WI38 (cell line): ENCODE data around the gene WWOX.

ENCODE experiments used
- H3K4me3 ChIP-seq: 2 replicates; pipeline ENCODE4 v1.5.1; 2011; ENCODE audit warnings: low read depth, mild to moderate bottlenecking, control low read depth, low read length
- CTCF ChIP-seq: IDR thresholded peaks from 2 replicates; pipeline ENCODE4 v1.5.1; 2012; ENCODE audit warnings: low read depth, mild to moderate bottlenecking, control low read depth, low read length

The WWOX gene

GRCh38 chr16:78882150-78882549, 782.7 kb downstream of the WWOX start:
- no peak for TF ChIP-seq CTCF
- H3K4me3 ChIP-seq = no peak overlapping the region

GRCh38 chr16:78882751-78883150, 783.3 kb downstream of the WWOX start:
- no peak overlapping the region for H3K4me3 ChIP-seq
- TF ChIP-seq CTCF = no peak

- H3K4me3 ChIP-seq = no peak overlapping the region
- no peak for TF ChIP-seq CTCF
Observed at GRCh38 chr16:78884204-78884603, 784.8 kb downstream of the WWOX start.

- H3K4me3 ChIP-seq = no peak overlapping the region
- TF ChIP-seq CTCF = no peak
Observed at GRCh38 chr16:78889346-78889745, 789.9 kb downstream of the WWOX start.

GRCh38 chr16:78890373-78890895, 791.0 kb downstream of the WWOX start:
- no peak for TF ChIP-seq CTCF

GRCh38 chr16:78892951-78893733, 793.7 kb downstream of the WWOX start:
- H3K4me3 ChIP-seq = no peak overlapping the region
- TF ChIP-seq CTCF = no peak

More at GRCh38 chr16:78890373-78890895, 791.0 kb downstream of the WWOX start:
- no peak overlapping the region for H3K4me3 ChIP-seq

- no peak overlapping the region for H3K4me3 ChIP-seq
- TF ChIP-seq CTCF = no peak
Observed at GRCh38 chr16:78894886-78895285, 795.4 kb downstream of the WWOX start.
